Tibial artery (tissue), 4 donors: ENCODE results near the gene SH3RF3.

Experiments
- DNase-seq, 2 donors: peaks; one replicate each; pipeline ENCODE4 v3.0.0-alpha.2; 2019
- H3K27ac ChIP-seq, 2 donors: fragments of 200-600 bp; sonication (generic) in 1 of 2; 1 replicate in 1 of 2; 2 replicates in 1 of 2; pipeline ENCODE4 v1.5.1; 2018 to 2019; ENCODE audit warnings: mild to moderate bottlenecking in 1 of 2
- H3K27me3 ChIP-seq, 2 donors: fragments of 200-600 bp; sonication (generic) in 1 of 2; one replicate each; pipeline versions ENCODE4 v1.5.1 to v1.6.0; 2016 to 2019
- H3K36me3 ChIP-seq, 3 donors: fragments of 200-600 bp; sonication (generic) in 2 of 3; one replicate each; pipeline ENCODE4 v1.5.1; 2016 to 2019; ENCODE audit warnings: mild to moderate bottlenecking in 2 of 3
- H3K4me1 ChIP-seq, 4 donors: fragments of 200-600 bp; sonication (generic) in 2 of 4; 1 replicate in 3 of 4; 2 replicates in 1 of 4; pipeline ENCODE4 v1.5.1; 2016 to 2019
- H3K4me3 ChIP-seq, 2 donors: fragments of 200-600 bp; sonication (generic) in 1 of 2; 1 replicate in 1 of 2; 2 replicates in 1 of 2; pipeline ENCODE4 v1.5.1; 2018 to 2019; ENCODE audit warnings: mild to moderate bottlenecking in 2 of 2
- H3K9me3 ChIP-seq, 3 donors: fragments of 200-600 bp; sonication (generic) in 1 of 3; one replicate each; pipeline ENCODE4 v1.5.1; 2016 to 2019
- intact Hi-C: fragments of 100-400 bp; cut with DNase I; formaldehyde crosslinking; loops from one replicate; pipeline ENCODE4 v1.15.0; 2023; ENCODE audit warnings: low total_unique reads
- TF ChIP-seq, protein P1 (sequence below), 2 experiments: fragments of 200-600 bp in 1 of 2; fragments of 450-650 bp in 1 of 2; IDR thresholded peaks; one replicate each; pipeline ENCODE4 v1.5.1; 2017 to 2019; ENCODE audit warnings: antibody characterized with exemption in 2 of 2, mild to moderate bottlenecking in 1 of 2, moderate library complexity in 1 of 2

Gene SH3RF3

DNA sequence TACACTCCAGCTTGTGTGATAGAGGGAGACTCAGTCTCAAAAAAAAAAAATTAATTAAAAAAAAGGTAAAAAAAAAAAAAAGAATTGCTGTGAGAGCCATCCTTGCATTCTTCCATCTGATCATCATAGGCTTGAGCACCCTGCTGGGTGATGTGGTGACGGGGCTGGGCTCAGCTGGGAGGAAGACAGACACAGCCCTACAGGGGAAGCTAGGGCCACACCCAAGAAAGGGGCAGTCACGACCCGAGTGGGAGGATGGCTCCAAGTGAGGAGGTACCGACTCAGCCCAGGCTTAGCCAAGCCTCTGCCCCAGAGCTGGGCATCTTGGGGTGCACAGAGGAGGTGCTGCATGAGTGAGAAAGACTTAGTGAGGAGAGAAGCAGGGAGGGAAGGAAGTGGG is 165.5 kb downstream of the SH3RF3 start:
- Histone ChIP-seq H3K9me3 (no peaks in the 10 kb centered on the region), H3K4me3 (no peak overlapping the region)
- no peak for DNase-seq

DNA sequence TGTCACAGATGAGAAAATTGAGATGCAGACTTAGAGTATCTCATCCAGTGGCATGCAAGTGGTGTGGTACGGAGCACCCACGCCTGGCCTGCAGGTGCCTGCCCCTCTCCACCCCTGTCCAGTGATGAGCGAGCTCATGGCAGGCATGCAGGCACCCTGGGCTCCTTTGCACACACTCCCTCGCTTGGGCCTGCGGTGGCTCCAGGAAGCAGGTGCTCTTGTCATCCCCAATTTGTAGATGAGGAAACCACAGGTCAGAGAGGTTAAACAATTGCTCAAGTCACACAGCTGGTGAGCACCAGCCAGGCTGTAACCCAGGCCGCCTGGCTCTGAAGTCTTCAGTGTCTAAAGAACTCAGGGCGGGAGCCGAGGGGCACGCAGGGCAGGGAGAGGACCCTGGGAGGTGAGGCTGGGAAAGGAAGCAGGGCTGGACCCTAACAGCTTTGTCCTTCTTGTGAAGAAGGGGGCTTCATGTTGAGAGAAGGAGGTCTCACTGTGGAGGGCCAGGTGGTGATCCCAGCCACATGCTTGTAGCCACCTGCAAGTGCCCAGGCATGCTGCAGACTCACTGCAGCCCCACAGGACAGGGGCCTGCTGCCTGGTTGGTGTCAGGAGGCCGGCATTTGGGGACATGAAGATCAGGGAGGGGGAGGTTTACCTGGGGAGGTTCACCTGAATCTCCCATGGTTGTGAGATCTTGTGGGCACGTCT is 166.2 kb downstream of the SH3RF3 start:
- H3K9me3 ChIP-seq = no peaks in the 10 kb centered on the region
- no peaks in the 10 kb centered on the region for H3K27me3 ChIP-seq
- intact Hi-C loops = no loop called here

More for the DNA sequence above, 165.5 kb downstream of the SH3RF3 start:
- intact Hi-C loops = no loop called here
- no peaks in the 10 kb centered on the region for H3K27me3 ChIP-seq
- H3K36me3 ChIP-seq = no peaks in the 10 kb centered on the region
- no peak overlapping the region for H3K27ac ChIP-seq
- TF ChIP-seq, protein P1, sequence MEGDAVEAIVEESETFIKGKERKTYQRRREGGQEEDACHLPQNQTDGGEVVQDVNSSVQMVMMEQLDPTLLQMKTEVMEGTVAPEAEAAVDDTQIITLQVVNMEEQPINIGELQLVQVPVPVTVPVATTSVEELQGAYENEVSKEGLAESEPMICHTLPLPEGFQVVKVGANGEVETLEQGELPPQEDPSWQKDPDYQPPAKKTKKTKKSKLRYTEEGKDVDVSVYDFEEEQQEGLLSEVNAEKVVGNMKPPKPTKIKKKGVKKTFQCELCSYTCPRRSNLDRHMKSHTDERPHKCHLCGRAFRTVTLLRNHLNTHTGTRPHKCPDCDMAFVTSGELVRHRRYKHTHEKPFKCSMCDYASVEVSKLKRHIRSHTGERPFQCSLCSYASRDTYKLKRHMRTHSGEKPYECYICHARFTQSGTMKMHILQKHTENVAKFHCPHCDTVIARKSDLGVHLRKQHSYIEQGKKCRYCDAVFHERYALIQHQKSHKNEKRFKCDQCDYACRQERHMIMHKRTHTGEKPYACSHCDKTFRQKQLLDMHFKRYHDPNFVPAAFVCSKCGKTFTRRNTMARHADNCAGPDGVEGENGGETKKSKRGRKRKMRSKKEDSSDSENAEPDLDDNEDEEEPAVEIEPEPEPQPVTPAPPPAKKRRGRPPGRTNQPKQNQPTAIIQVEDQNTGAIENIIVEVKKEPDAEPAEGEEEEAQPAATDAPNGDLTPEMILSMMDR (IDR thresholded peaks at IDR 0.05) = no peak
- peaks cover 6 to 44% (median 28%) of the 10 kb centered on the region in 4 donors for H3K4me1 ChIP-seq

DNA sequence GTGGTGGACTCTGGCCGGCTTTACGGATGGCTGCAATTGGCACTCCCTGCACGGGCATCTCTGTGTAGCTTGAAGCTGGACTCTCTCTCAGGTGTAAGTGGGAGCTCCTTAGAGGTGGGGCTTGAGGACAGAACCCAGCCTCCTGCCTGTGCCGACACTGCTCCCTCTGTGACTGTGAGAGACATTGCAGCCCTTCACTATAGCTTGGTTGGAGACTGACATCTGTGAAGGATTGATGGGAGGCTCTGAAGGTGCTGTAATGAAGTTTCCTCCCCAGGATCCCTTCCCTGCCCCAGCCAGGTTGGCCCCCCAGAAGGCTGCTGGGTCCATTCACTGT is 166.7 kb downstream of the SH3RF3 start:
- no peaks in the 10 kb centered on the region for H3K36me3 ChIP-seq
- no peak overlapping the region for H3K4me3 ChIP-seq
- H3K4me1 ChIP-seq = peaks cover 6 to 50% (median 34%) of the 10 kb centered on the region in 4 donors
- no peaks in the 10 kb centered on the region for H3K9me3 ChIP-seq
- intact Hi-C loops = no loop called here
- no peak for DNase-seq
- no peak overlapping the region for H3K27ac ChIP-seq
- TF ChIP-seq, protein P1 (IDR thresholded peaks at IDR 0.05) = no peak
- no peaks in the 10 kb centered on the region for H3K27me3 ChIP-seq

More for the DNA sequence above, 166.2 kb downstream of the SH3RF3 start:
- TF ChIP-seq, protein P1 (IDR thresholded peaks at IDR 0.05) = no peak
- Histone ChIP-seq H3K27ac (no peak overlapping the region), H3K36me3 (no peaks in the 10 kb centered on the region), H3K4me3 (no peak overlapping the region), H3K4me1 (peaks cover 6 to 51% (median 33%) of the 10 kb centered on the region in 4 donors)
- DNase-seq = no peak

DNA sequence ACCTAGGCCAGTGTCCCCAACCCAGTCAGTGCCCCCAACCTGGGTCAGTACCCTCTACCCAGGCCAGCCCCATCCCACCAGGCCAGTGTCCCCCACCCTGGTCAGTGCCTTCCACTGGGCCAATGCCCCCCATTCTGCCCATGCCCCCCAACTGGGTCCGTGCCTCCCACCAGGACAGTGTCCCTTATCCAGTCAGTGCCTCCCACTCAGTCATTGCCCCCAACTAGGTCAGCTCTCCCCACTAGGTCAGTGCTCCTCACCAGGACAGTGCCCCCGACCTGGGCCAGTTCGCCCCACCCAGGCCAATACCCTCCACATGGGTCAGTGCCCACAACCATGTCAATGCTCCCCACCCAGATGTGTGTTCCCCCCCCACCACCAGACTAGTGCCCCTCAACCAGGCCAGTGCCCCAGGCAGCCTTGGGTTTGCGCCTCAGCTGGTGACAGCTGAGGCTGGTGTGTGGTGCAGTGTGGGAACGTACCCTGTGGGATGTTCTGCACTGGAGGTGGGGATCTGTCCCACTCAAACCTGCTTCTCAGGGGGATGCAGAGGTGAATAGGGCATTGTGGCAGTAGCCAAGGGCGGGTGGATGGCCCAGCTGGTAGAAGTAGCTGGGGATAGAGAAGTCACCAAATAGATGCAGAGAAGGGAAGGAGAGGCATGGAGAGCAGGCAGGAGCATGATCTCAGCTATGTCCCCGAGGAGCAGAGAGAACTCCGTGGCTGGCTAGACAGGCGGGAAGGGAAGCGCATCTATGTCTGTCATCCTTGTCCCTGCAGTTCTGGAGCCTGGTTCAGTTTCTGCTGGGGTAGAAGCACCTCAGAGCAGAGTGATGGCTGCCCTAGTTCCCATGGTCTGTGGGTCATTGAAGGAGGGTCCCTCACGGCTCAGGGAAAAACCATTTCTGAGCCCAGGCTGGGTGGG is 168.8 kb downstream of the SH3RF3 start:
- Histone ChIP-seq H3K9me3 (no peaks in the 10 kb centered on the region), H3K4me3 (no peak overlapping the region), H3K4me1 (peaks cover 0 to 48% (median 22%) of the 10 kb centered on the region in 4 donors), H3K27me3 (no peaks in the 10 kb centered on the region), H3K36me3 (no peaks in the 10 kb centered on the region), H3K27ac (no peak overlapping the region)
- intact Hi-C loops = no loop called here
- no peak for DNase-seq
- TF ChIP-seq, protein P1 (IDR thresholded peaks at IDR 0.05) = no peak

DNA sequence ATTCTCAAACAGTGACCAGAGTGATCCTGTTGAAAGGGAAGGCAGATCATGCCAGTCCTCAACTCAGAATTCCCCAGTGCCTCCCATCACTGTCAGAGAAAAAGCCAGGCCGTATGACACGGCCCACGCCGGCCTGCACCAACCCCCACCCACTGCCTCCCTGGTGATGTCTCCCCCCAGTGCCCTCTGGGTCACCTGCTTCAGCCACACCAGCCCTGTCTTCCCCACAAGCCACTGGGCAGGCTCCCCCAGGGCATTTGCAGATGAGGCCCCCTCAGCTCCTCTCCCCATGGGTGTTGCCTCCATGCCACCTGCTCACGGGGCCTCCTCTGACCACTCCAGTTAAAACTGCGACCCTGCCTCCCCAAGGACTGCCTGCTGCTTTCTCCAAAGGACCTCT is 169.8 kb downstream of the SH3RF3 start:
- Histone ChIP-seq H3K27me3 (no peaks in the 10 kb centered on the region), H3K4me1 (peaks cover 0 to 49% (median 17%) of the 10 kb centered on the region in 4 donors), H3K9me3 (no peaks in the 10 kb centered on the region), H3K27ac (peak overlapping the region in 1 of 2 donors; percentile 5), H3K4me3 (no peak overlapping the region), H3K36me3 (no peaks in the 10 kb centered on the region)
- TF ChIP-seq, protein P1 (IDR thresholded peaks at IDR 0.05) = no peak
- DNase-seq = no peak
- intact Hi-C loops = no loop called here
